Lung (tissue), 12 donors: Measurements from ENCODE around the gene GPR61. TPM values are rescaled to one million over a fixed set of nuclear protein-coding genes. Genes with fewer than 3 reads are reported as not detected.

ENCODE experiments used
- ATAC-seq: fragments of 200-7000 bp; cut with Tn5 transposase; one replicate; pipeline ENCODE4 v1.9.1; 2020; ENCODE audit warnings: moderate number of reproducible peaks; ENCODE audit not compliant: insufficient read depth, low FRiP score
- DNase-seq, 3 donors: peaks; one replicate each; pipeline ENCODE4 v3.0.0-alpha.2; 2013 to 2017
- H3K27ac ChIP-seq, 2 donors: one replicate each; pipeline ENCODE4 v1.5.1; 2013; ENCODE audit warnings: mild to moderate bottlenecking in 2 of 2, moderate library complexity in 2 of 2, control low read depth in 1 of 2, inconsistent platforms in 1 of 2, low read depth in 1 of 2, low read length in 1 of 2
- H3K27me3 ChIP-seq, 3 donors: one replicate each; pipeline ENCODE4 v1.5.1; 2013; ENCODE audit warnings: low read length in 2 of 3; ENCODE audit not compliant: control insufficient read depth in 3 of 3, insufficient read depth in 3 of 3
- H3K36me3 ChIP-seq, 4 donors: one replicate each; pipeline ENCODE4 v1.5.1; 2013; ENCODE audit warnings: low read length in 4 of 4, mild to moderate bottlenecking in 1 of 4, moderate library complexity in 1 of 4; ENCODE audit not compliant: control insufficient read depth in 4 of 4, insufficient read depth in 4 of 4
- H3K4me1 ChIP-seq, 5 donors: one replicate each; pipeline ENCODE4 v1.5.1; 2013; ENCODE audit warnings: low read length in 5 of 5, mild to moderate bottlenecking in 2 of 5, moderate library complexity in 1 of 5; ENCODE audit not compliant: control insufficient read depth in 5 of 5, insufficient read depth in 5 of 5
- H3K4me3 ChIP-seq: one replicate; pipeline ENCODE4 v1.5.1; 2013; ENCODE audit warnings: mild to moderate bottlenecking, control low read depth, moderate library complexity
- H3K9ac ChIP-seq, 2 donors: one replicate each; pipeline ENCODE4 v1.5.1; 2013; ENCODE audit warnings: low read length in 2 of 2, control low read depth in 1 of 2; ENCODE audit not compliant: insufficient read depth in 1 of 2
- H3K9me3 ChIP-seq, 4 donors: one replicate each; pipeline ENCODE4 v1.5.1; 2013; ENCODE audit warnings: low read length in 3 of 4, mild to moderate bottlenecking in 1 of 4, moderate library complexity in 1 of 4; ENCODE audit not compliant: control insufficient read depth in 4 of 4, insufficient read depth in 3 of 4
- CTCF ChIP-seq: IDR thresholded peaks from 2 replicates; pipeline ENCODE4 v1.5.1; 2012; ENCODE audit warnings: mild to moderate bottlenecking; ENCODE audit errors: control extremely low read depth, extremely low read depth
- WGBS, 2 donors: extraction: QIAGEN DNeasy Blood & Tissue Kit; methylation state at CpG; one replicate each; pipeline ENCODE4 v1.1.7; 2013; 5-methylcytosine and 5-hydroxymethylcytosine counted together
- polyA plus RNA-seq, 2 donors: library from polyadenylated mRNA; stranded (reverse); fragments of 200-250 nt; gene quantifications; one replicate each; pipeline ENCODE4 v1.2.1, GENCODE V29; 2013
- total RNA-seq, 2 donors: library from RNA; depleted of rRNA in 1 of 2; stranded (reverse); fragments of >200 nt in 1 of 2; gene quantifications; one replicate each; pipeline ENCODE4 v1.2.1, GENCODE V29; 2014 to 2021
- donor health status: control.
- donor health status: control.
- donor health status: Bipolar disorder and iron deficiency.
- donor health status: healthy.
- donor health status: DM: yes; HTN: yes; CAD: no.

GPR61 gene
- total and polyA plus RNA-seq, 4 donors: not detected

- H3K4me1 ChIP-seq: peaks cover 0 to 9% (median 0%) of the 10 kb centered on the region in 5 donors
- H3K9me3 ChIP-seq: no peaks in the 10 kb centered on the region
- no peak overlapping the region for H3K4me3 ChIP-seq
- 83 to 87% methylated on average over 12 of the region's 12 CpGs for WGBS, 2 donors
- ATAC-seq (no peak), DNase-seq (peak; percentile 21 to 31 (median 27))
- TF ChIP-seq CTCF: no peak
- H3K27ac ChIP-seq: no peak overlapping the region
- no peaks in the 10 kb centered on the region for H3K27me3 ChIP-seq
- no peak overlapping the region for H3K9ac ChIP-seq
- H3K36me3 ChIP-seq: peaks cover 0 to 21% (median 3%) of the 10 kb centered on the region in 4 donors
Observed at GRCh38 chr1:109498161-109498801, 41.4 kb upstream of the GPR61 start.

GRCh38 chr1:109499081-109499480 is 40.6 kb upstream of the GPR61 start:
- H3K4me1 ChIP-seq: peaks cover 0 to 9% (median 0%) of the 10 kb centered on the region in 5 donors
- TF ChIP-seq CTCF: no peak
- WGBS, 2 donors: 72 to 93% methylated on average over 7 of the region's 7 CpGs
- no peaks in the 10 kb centered on the region for H3K27me3 ChIP-seq
- peaks cover 0 to 21% (median 2%) of the 10 kb centered on the region in 4 donors for H3K36me3 ChIP-seq
- no peak overlapping the region for H3K4me3 ChIP-seq
- DNase-seq (no peak), ATAC-seq (no peak)
- H3K9me3 ChIP-seq: no peaks in the 10 kb centered on the region
- H3K27ac ChIP-seq: no peak overlapping the region
- no peak overlapping the region for H3K9ac ChIP-seq

DNA sequence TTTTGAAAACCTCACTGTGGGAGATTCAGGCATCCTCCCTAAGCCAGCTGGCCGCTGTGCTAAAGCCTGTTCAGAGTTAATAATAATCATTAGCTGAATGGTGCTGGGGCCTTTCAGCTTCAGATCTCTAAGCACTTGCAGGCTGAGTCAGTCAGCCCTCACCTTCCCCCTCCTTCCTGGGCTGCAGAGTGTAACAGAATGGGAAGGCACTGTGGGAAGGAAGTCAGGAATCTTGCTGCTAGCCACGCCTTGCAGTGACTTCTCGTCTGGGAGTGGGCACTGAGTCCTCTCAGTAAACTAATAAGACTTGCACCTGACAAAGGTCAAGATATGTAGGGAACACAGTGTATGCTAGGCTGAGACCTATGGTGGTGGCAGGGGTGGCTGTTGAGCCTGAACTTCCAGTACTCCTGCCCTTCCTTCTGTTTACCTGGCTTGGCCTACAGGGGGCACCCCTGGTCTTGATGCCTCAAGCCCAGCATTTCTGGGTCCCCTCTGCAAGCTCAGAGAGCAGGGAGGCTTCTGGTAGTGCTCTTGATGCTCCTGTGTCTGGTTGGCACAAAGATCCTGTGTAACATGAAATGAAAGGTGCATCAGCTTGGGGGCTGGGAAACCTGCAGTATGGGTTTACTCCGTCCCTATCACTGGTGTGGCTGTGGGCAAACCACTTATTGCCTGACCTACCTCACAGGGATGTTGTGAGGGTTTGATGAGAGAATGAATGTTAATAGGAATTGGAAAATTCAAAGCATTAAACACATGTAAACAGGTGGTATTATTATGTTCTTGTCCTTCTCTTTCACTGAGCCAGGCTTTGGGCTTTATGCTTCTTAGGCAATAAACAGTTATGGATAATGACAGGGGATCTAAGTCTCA is 39.8 kb upstream of the GPR61 start:
- peaks cover 0 to 21% (median 2%) of the 10 kb centered on the region in 4 donors for H3K36me3 ChIP-seq
- no peak for DNase-seq
- peak; percentile 61 for ATAC-seq
- peak overlapping the region in 1 of 2 donors; percentile 30 for H3K27ac ChIP-seq
- H3K9ac ChIP-seq: no peak overlapping the region
- no peaks in the 10 kb centered on the region for H3K27me3 ChIP-seq
- H3K4me1 ChIP-seq: peaks cover 0 to 9% (median 0%) of the 10 kb centered on the region in 5 donors
- H3K4me3 ChIP-seq: no peak overlapping the region
- TF ChIP-seq CTCF: no peak
- 53 to 69% methylated on average over 4 of the region's 4 CpGs for WGBS, 2 donors
- no peaks in the 10 kb centered on the region for H3K9me3 ChIP-seq
